ENCODE measurements around the gene NOS3.

Gene NOS3

GRCh38 chr7:150980663-150981062 is 10.2 kb upstream of the NOS3 start:
- no peak for DNase-seq (ENCODE audit: low read depth)

GRCh38 chr7:150981644-150982043 is 9.2 kb upstream of the NOS3 start:
- DNase-seq (ENCODE audit: low read depth): no peak

DNA sequence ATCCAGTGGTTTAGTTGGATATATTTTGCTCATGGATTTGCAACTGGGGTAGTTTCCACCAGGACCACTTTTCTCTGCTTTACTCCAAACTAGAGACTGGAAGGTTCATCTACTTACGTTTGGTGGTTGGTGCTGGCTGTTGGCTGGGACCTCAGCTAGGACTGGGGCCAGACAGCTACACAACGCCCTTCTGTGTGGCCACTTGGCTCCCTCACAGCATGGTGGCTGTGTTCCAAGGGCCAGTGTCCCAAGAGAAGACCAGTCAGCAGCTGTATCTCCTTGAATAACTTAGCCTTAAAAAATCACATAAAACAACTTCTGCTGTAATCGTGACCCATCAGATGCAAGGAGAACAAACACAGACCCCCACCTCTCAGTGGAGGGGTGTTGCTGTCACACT is 8.5 kb upstream of the NOS3 start:
- no peak for DNase-seq (ENCODE audit: low read depth)

GRCh38 chr7:150983893-150984368 is 6.9 kb upstream of the NOS3 start:
- no peak for DNase-seq (ENCODE audit: low read depth)

DNA sequence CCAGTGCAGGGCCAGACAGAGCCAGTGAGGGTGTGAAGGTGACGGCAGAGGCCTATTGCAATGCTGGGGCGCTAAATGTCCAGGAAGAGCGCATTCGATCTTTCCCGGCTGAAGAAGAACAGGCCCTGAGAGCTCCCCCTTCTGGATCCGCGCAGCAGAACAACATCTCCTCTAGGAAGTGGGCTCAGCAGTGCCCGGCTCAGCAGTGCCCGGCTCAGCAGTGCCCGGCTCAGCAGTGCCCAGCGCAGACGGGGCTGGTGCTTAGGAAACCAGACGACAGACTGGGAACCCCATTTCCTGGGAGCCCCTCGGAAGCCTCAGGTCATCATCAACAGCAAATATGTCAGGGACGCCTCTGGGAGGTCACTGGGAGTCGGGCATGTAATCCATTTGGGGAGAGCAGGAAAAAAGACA is 4.7 kb upstream of the NOS3 start:
- DNase-seq (ENCODE audit: low read depth): peak; percentile 29

- DNase-seq (ENCODE audit: low read depth): no peak
These were observed 4.3 kb upstream of the NOS3 start for GRCh38 chr7:150986556-150986955.

- DNase-seq (ENCODE audit: low read depth): no peak
These were observed 2.3 kb upstream of the NOS3 start for GRCh38 chr7:150988230-150989226.

DNA sequence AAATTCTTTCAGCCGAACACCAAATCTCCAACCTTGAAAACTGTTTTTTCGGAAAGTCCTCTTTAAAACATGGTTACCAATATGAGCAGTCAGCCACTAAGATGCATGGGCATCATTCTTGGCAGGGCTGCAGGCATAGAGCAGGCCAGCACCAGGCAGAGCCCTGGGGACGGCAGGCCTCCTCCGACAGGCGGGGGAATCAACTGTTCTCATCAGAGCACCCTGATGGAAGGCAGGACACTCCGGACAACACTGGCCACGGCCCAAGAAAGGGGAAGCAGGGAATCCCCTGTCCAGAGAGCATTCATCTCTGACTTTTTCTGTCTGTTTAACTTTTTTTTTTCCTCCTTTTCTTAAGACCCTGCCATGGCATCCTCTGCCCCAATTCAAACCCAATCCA is 1.4 kb upstream of the NOS3 start:
- DNase-seq (ENCODE audit: low read depth): no peak

DNA sequence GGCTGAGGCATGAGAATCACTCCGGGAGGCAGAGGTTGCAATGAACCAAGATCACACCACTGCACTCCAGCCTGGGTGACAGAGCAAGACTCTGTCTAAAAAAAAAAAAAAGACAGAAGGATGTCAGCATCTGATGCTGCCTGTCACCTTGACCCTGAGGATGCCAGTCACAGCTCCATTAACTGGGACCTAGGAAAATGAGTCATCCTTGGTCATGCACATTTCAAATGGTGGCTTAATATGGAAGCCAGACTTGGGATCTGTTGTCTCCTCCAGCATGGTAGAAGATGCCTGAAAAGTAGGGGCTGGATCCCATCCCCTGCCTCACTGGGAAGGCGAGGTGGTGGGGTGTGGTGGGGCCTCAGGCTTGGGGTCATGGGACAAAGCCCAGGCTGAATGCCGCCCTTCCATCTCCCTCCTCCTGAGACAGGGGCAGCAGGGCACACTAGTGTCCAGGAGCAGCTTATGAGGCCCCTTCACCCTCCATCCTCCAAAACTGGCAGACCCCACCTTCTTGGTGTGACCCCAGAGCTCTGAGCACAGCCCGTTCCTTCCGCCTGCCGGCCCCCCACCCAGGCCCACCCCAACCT is 1.3 kb downstream of the NOS3 start:
- DNase-seq (ENCODE audit: low read depth): no peak

DNA sequence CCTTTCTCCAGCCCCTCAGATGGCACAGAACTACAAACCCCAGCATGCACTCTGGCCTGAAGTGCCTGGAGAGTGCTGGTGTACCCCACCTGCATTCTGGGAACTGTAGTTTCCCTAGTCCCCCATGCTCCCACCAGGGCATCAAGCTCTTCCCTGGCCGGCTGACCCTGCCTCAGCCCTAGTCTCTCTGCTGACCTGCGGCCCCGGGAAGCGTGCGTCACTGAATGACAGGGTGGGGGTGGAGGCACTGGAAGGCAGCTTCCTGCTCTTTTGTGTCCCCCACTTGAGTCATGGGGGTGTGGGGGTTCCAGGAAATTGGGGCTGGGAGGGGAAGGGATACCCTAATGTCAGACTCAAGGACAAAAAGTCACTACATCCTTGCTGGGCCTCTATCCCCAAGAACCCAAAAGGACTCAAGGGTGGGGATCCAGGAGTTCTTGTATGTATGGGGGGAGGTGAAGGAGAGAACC is 2.1 kb downstream of the NOS3 start:
- DNase-seq (ENCODE audit: low read depth): no peak

- DNase-seq (ENCODE audit: low read depth): no peak
These were observed 2.7 kb downstream of the NOS3 start for GRCh38 chr7:150993511-150993910.

DNA sequence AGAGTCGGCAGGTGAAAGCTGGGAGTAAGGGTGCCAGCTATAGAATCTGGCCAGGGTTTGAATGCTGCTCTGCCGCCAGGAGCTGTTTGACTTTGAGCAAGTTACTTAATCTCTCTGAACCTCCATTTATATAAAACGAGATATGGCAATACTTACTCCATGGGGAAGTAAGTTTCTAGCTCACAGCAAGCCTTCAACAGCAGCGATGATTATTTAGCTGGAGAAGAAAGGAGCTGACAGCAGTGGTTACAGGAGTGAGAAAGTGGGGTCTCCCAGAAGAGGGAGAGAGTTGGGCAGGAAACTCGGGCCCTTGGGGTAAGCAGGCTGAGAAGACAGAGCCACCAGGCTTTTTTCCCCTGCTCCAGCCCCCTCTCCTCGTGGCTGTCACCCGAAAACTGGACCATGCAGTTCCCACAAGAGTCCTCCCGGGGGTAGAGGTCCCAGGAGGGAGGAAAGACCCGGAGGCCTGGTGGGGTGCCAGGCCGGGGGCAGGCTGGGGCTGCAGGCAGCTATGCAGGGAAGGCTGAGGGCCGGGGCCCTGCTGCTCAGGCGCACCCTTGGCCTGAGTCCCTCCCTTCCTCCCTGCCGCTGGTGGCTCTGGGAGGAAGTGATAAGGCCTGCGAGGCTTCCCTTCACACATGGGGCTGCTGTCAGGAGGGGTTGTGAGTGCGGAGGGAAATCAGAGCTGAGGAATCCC is 3.5 kb downstream of the NOS3 start:
- DNase-seq (ENCODE audit: low read depth): no peak

GRCh38 chr7:150994838-150995510 is 4.2 kb downstream of the NOS3 start:
- DNase-seq (ENCODE audit: low read depth): no peak

- no peak for DNase-seq (ENCODE audit: low read depth)
These were observed 5.7 kb downstream of the NOS3 start for GRCh38 chr7:150996376-150997074.

GRCh38 chr7:150997075-150997511 is 6.3 kb downstream of the NOS3 start:
- DNase-seq (ENCODE audit: low read depth): no peak

GRCh38 chr7:150997817-150998216 is 7.0 kb downstream of the NOS3 start:
- no peak for DNase-seq (ENCODE audit: low read depth)

GRCh38 chr7:150998341-150998740 is 7.5 kb downstream of the NOS3 start:
- DNase-seq (ENCODE audit: low read depth): no peak

- DNase-seq (ENCODE audit: low read depth): no peak
These were observed 8.2 kb downstream of the NOS3 start for GRCh38 chr7:150999001-150999400.

- DNase-seq (ENCODE audit: low read depth): no peak
These were observed 8.8 kb downstream of the NOS3 start for GRCh38 chr7:150999497-151000230.

DNA sequence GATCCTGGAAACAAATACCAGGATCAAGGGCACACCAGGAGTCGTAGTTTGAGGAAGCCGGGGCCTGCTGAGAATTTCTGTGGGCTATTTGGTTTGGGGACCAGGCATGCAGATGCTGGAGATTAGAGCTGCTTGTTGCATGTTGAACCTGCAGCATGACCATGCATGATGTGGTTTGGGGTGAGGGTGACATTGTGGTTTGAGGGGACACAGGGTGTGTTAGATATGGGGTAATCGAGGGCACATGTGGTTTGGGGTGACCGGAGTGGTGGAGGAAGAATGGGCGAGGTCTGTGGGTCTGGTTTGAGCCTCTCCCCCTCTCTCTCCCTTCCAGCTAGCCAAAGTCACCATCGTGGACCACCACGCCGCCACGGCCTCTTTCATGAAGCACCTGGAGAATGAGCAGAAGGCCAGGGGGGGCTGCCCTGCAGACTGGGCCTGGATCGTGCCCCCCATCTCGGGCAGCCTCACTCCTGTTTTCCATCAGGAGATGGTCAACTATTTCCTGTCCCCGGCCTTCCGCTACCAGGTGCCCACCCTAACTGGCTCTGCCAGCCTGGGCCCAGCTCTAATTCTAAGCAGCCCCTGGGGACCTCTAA is 10.2 kb downstream of the NOS3 start:
- no peak for DNase-seq (ENCODE audit: low read depth)
